WI38 (cell line): Measurements from ENCODE around the gene GALNTL6.

Experiments
- H3K4me3 ChIP-seq: 2 replicates; pipeline ENCODE4 v1.5.1; 2011; ENCODE audit warnings: low read depth, mild to moderate bottlenecking, control low read depth, low read length
- TF ChIP-seq, protein P1 (sequence below): IDR thresholded peaks from 2 replicates; pipeline ENCODE4 v1.5.1; 2012; ENCODE audit warnings: low read depth, mild to moderate bottlenecking, control low read depth, low read length

Gene GALNTL6

DNA sequence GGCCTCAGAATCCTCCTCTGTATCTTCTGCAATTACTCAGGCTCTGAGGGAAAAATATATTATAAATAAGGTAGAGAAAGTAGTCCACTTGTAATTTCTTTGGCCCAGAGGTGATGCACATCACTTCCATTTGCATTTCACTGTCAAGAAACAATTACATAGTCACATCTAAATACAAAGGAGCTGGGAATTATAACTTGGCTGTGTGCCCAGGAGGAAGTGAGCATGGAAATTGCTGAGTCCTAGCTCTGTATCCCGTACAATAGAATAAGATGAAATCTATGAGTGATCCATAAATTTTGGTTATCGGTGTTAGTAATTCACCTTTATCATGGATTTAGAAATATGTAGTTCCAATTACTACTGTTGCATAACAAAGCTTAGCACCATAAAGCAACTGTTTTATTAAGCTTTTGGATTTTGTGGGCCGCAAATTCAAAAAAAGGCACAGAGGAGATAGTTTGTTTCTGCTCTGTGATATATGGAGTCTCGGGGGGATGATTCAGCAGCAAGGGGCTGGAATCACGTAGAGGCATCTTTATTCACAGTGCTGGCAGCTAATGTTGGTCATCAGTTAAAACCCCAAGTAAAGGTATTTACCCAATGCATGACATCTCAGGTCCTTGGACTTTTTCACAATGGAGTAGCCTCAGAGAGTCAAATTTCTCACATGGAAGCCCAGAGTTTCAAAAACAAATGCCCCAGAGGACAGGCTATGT, 1114.1 kb downstream of the GALNTL6 start:
- TF ChIP-seq, protein P1, sequence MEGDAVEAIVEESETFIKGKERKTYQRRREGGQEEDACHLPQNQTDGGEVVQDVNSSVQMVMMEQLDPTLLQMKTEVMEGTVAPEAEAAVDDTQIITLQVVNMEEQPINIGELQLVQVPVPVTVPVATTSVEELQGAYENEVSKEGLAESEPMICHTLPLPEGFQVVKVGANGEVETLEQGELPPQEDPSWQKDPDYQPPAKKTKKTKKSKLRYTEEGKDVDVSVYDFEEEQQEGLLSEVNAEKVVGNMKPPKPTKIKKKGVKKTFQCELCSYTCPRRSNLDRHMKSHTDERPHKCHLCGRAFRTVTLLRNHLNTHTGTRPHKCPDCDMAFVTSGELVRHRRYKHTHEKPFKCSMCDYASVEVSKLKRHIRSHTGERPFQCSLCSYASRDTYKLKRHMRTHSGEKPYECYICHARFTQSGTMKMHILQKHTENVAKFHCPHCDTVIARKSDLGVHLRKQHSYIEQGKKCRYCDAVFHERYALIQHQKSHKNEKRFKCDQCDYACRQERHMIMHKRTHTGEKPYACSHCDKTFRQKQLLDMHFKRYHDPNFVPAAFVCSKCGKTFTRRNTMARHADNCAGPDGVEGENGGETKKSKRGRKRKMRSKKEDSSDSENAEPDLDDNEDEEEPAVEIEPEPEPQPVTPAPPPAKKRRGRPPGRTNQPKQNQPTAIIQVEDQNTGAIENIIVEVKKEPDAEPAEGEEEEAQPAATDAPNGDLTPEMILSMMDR = no peak
- no peak overlapping the region for H3K4me3 ChIP-seq

DNA sequence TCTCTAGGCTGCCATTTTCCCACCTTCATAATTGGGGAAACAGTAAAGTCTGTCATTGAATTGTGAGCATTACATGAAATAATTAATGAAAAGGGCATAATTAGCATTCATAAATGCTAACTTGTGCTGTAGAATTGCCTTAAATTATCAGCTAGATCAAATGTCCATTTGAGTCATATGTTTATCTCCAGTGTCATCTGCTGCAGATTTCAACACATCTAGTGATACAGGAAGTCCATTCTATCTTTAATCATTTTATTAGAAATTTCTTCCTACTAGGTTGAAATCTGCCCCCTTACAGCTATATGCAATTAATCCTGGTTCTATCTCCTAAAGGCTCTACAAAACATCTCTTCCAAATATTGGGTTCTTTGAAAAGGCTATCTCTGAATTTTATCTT, 1115.1 kb downstream of the GALNTL6 start:
- TF ChIP-seq, protein P1 = no peak
- H3K4me3 ChIP-seq = no peak overlapping the region

DNA sequence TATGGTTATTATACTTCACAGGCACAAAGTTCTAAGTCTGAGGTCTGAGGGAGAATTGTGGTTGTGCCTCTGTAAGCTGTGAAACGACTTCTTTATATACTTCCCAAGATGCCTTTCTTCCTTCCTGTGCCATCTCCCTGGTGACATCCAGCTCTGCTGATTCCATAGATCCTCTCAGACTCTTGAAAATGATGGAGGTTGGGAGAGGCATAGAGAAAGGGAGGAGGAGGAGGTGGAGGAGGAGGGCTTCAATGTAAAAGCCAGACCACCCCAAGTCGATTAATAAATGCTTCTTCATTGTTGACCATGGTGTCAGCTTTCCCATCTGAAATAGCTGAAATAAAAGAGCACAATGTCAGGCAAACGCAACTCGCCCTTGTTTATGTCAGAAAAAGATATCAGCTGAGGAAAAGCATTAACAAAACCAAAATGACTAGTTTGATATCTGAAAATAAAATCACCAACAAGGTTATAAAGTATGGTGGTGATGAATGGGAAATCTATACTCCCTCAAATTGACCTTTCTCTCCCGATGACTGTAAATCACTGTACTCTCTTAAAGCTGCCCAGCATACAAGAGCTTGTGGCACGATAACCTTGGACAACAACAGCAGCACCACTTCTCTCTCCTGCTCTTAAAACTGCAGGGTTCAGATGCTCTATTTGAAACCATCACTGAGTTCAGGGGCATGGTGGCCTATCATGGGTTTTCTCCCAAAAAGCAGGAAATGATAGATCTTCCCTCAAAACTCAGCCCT, 1125.0 kb downstream of the GALNTL6 start:
- H3K4me3 ChIP-seq = no peak overlapping the region
- TF ChIP-seq, protein P1 = no peak

DNA sequence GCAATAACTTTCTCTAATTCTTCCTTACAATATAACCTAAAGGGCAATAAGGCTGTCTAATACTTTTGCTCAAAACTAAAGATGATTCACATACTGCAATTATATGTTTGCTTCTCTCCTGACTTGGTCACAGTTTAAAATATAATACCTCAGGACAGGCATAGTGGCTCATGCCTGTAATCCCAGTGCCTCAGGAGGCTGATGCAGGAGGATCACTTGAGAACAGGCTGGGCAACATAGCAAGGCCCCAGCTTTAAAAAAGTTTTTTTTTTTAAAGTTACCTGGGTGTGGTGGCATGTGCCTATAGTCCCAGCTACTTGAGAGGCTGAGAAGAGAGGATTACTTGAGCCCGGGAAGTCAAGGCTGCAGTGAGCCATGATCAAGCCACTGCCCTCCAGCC, 1125.7 kb downstream of the GALNTL6 start:
- TF ChIP-seq, protein P1 = no peak
- H3K4me3 ChIP-seq = no peak overlapping the region

DNA sequence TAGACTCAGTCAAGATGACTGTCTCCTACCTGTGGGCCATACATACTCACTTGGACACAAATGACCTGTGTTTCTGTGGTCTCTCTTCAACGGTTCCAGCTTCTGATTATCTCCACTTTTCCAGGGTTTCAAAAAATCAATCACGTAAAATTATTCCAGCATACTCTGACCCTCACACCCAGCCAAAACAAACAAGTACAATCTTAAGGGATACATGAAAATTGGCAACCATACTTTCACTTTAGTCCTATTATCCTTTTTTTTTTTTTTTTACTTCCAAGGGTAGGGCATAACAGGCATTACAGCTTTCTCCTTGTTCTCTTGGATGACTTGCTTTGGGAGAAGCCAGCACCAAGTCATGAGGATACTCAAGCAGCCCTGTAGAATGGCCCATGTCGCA, 1129.6 kb downstream of the GALNTL6 start:
- H3K4me3 ChIP-seq = no peak overlapping the region
- TF ChIP-seq, protein P1 = no peak

DNA sequence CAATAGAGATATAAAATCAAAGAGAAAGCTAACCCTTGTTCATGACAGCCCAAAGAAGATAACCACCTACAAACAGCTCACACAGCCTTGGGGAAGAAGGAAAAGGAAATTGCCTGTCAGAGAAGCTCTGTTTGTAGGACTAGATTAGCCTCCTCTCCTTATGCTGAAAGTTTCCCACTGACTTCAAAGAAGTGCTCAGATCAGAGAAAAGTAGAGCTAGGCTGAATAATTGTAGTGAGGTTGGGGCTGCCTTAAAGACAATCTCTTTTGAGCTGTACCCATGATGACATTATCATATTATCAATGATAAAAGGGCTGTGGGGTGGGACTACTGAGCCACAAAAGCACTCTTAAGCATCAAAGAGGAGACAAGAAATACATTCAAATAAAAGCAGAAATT, 1132.4 kb downstream of the GALNTL6 start:
- TF ChIP-seq, protein P1 = no peak
- H3K4me3 ChIP-seq = no peak overlapping the region

DNA sequence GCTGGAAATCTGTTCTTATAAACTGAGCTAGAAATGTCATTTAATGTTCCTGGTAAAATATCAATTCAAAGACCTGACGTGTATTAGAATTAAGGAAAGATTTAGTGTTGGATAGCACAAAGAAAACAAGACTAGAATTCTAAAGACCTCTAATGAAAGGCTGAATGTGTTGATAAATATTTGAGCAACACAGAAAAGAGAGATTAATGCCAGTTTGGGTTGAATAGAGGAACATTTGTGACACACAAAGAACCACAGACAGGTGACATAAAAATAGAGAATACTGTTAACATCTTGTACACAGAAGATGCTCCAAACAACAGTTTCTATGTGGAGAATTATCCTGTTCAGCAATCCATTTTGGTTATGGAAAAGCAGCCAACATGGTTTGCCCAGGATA, 1133.3 kb downstream of the GALNTL6 start:
- TF ChIP-seq, protein P1 = no peak
- H3K4me3 ChIP-seq = no peak overlapping the region
